CD4-positive, alpha-beta T cell treated with Interleukin-1 beta for 1 hour (primary cell): Measurements from ENCODE around the gene GFER.
A peak's percentile ranks its signal among the peaks of the same experiment; 100 is the strongest.
"Not testable (repeated sequence)": the region's sequence is repeated elsewhere in the genome, so short reads cannot be mapped to it uniquely, and the experiment has no call there.

ENCODE experiments used
- DNase-seq, 2 donors: peaks; one replicate each; pipeline ENCODE4 v3.0.0-alpha.2; 2020 to 2022

GFER gene

DNA sequence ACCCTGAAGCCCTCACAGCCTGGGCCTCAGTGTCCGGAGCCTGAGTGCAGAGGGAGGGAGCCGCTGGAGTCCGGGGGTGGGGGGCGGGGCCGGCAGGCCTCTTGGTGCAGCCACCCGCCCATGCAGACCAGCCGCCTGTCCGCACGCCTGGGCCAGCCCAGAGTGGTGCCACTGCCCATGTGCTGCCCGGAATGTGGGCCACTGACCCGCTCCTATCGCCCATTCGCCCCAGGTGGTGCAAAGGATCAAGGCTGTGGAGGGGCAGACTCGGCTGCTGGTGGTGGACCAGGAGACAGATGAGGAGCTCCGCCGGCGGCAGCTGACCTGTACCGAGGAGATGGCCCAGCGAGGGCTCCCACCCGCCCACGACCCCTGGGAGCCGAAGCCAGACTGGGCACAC lies 45.4 kb downstream of the GFER start:
- DNase-seq, result no peak

DNA sequence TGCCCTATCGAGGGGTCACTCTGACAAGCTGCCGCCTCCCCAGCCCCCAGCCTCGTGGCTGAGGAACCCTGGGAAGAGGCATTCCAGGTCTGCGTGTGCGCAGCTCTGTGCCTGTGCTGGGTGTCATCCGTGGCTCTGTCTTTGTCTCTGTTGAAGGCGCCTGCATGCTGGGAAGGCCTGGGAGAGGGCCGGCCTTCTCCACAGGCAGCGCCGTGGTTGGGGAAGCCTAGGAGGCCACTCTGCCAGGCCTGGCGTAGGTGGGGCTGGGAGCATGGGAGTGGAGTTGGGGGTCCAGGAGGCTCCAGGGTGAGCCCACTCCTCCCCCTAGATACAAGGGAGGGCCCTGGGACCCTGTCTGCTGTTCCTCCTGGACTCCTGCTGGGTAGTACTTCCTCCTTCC lies 46.0 kb downstream of the GFER start:
- DNase-seq, result no peak

DNA sequence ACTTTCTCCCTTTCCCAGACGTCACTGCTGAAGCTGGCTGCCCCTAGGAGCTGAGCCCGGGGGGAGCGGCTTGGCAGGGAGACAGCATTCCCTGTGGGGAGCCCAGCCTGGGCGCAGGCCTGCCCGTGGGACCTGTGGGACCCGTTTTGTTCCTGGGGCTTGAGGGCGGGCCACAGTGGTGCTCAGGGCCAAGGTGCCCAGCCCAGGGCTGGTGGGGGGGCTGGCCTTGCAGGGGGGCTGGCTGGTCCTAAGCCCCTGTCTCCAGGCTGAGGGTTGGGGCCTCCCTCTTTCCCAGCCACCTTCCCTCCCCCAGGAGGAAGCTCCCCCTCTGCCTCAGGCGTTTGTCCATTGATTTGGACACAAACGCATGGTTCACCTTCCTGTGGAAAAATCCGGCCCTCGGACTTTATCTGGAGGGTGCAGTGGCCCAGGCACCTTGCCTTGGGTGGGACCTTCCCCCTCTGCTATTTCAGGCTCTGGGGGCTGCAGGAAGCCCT lies 47.1 kb downstream of the GFER start:
- DNase-seq, result no peak

DNA sequence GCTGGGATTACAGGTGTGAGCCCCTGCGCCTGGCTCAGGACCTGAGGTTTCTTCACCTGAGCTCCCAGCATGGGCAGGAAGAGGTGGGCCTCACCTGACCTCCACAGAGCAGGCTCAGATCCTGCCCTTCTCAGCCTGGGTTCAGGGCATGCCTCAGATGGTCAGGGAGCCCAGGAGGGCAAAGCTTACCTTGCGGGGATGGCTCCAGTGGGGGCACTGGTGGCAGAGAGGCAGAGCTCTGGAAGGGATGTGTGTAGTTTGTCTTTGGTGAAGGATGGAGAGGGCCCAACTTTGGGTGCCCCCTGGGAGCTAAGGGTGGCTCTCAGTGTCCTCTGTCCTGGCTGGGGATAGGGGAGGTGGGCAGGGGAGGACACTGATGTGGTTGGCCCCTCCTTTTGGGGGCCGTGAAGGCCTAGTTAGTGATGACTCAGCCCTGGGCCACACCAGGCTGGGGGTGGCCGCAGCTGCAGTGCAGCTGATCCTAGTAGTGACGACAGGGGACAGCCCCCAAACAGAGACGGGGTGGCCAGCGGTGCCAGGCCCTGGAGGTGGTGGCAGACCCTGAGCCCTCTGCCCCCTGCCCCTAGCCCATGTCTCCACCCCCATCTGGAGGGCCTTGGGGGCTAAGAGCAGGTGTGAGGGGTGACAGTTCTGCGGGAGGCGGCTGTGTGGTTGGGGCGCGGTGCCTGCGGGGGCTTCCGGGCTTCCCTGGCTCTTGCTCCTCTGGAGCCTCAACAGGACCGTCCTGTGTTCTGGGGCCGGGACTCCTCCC lies 48.5 kb downstream of the GFER start:
- no peak for DNase-seq

DNA sequence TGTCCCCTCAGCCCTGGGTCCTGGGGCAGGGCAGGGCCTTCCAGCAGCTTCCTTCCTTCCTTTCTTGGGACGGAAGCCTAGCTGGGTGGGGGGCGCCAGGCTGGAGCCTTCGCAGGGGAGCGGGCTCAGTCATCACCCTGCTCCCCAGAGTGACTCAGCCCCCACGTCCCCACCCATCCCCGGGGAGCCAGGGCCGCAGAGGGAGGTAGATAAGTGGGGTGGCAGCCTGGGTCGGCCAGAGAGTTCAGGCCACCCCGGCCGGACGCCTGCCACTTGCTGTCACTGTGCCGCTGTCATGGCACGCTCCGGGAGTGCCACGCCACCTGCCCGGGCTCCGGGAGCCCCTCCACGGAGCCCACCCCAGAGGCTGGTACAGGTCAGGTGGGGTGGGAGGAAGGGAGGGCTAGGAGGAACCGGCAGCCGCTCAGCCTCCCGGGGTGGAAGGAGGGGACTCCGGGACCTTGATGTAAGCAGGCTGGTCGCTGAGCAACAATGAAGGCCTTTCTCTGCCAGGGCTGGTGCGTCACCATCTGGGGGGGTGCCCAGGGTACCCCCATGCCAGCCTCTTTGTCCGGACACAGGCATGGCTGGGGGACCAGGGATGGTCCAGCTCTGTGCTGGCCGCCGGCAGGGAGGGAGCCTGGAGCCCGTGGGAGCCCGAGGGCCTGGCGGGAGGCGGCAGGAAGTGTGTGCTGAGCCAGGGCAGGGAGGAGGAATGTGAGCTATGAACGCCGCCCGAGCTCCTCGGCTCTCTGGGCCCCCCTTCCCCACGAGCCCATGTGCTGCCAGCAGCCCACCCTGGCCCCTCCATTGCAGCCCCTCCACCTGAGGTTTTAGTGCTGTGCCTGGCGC lies 49.3 kb downstream of the GFER start:
- DNase-seq, result peak in 1 of 2 donors; percentile 34

DNA sequence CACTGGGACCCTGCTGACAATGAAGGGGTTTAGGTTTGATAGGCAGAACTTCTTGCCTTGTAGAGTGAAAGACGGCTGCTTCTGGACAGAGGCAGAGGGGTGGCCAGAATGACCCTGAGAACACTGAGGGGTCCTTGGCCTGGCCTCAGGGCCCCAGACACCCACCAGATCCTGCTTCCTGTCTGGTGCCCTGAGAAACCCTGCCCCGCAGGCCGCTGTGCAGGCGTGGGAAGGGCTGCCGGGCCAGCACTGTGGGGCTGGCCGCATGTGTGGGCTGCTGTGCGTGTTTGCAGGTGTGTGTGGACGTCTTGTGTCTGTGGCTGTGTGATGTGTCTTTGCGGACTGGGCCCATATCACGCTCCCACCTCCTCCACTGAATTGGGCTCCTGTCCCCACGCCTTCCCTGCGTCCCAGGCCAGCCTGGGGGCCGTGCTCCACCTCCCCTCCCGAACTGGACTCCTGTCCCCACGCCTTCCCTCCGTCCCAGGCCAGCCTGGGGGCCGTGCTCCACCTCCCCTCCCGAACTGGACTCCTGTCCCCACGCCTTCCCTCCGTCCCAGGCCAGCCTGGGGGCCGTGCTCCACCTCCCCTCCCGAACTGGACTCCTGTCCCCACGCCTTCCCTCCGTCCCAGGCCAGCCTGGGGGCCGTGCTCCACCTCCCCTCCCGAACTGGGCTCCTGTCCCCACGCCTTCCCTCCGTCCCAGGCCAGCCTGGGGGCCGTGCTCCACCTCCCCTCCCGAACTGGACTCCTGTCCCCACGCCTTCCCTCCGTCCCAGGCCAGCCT lies 50.1 kb downstream of the GFER start:
- DNase-seq, result not testable (repeated sequence)

DNA sequence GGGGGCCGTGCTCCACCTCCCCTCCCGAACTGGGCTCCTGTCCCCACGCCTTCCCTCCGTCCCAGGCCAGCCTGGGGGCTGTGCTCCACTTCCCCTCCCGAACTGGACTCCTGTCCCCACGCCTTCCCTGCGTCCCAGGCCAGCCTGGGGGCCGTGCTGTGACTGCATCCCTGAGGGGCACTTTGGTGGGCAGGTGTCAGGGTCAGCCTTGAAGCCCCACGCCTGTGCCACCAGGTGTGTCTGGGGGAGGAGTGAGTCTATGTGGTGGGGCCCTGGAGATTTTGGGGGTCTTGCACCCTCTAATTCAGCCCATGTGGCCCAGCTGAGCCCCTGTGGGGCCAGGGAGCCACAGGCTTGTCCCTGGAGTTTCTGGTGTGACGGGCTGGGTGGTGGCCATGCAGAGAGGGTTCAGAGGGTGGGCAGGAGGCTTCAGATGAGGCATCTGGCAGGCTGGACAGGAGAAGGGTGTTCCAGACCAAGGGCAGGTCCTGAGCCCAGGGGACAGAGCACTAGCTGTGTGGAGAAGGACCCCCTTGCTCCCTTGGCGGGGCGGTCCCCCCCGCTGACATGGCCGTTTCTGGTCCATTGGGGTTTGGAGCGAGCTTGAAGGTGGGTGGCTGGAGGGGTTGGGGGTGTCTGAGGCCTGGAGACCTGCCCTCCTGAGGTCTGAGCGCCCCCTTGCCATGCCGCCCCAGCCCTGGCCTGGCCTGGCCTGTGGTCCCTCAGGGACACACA lies 50.9 kb downstream of the GFER start:
- DNase-seq, result no peak

DNA sequence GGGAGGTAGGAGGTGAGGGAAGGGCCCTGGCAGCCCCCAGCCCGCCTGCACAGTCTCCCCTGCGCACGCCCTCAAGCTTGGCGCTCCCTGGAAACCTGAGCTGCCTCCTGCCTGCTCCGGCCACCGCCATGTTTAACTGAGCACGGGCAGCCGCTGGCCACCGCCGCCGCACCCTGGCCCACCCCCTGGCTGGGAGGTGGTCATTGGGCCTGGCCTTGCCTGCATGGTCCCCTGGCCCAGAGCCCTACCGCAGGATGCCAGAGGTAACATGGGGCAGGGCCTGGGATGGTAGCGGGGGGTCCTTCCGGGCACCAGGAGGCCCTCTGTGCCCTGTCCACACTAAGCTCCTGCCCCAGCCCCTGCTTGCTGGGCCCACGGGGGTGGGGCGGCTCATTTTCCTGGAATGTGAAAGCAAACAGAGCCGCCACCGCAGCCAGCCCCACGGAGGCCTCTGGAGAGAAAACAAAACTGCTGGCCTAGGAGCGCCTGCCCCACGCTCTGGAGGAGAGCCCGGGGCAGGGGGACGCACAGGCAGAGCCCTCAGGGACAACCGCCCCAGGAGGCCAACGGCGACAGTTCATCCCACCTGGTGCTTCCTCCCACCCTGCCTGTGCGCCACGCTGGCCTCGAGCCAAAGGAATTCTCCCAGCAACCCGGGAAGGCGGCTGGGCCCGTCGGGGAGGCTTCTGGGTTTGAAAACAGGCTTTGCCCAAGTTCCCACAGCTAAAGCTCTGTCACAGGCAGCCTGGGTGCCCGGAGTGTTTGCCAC lies 51.6 kb downstream of the GFER start:
- DNase-seq, result no peak

DNA sequence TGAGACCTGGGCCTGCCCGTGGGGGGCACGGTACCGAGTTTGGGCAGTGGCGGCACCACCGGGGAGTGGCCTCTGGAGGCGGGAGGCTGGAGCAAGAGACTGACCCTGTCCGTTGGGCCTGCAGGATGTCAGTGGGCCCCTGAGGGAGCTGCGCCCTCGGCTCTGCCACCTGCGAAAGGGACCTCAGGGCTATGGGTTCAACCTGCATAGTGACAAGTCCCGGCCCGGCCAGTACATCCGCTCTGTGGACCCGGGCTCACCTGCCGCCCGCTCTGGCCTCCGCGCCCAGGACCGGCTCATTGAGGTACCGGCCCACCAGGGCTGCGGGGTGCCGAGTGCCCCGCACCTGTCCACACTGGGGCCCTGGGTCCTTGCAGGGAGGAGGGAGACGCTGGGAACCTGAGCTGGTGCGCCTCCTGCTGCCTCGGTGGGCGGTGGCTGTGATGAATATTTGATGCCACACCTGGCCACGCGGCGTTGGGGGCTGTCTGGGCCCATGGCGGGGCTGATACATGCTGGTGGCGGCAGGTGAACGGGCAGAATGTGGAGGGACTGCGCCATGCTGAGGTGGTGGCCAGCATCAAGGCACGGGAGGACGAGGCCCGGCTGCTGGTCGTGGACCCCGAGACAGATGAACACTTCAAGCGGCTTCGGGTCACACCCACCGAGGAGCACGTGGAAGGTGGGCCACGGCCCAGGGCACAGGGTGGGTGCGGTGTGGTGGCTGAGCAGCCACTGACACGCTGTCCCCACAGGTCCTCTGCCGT lies 52.4 kb downstream of the GFER start:
- DNase-seq, result no peak

DNA sequence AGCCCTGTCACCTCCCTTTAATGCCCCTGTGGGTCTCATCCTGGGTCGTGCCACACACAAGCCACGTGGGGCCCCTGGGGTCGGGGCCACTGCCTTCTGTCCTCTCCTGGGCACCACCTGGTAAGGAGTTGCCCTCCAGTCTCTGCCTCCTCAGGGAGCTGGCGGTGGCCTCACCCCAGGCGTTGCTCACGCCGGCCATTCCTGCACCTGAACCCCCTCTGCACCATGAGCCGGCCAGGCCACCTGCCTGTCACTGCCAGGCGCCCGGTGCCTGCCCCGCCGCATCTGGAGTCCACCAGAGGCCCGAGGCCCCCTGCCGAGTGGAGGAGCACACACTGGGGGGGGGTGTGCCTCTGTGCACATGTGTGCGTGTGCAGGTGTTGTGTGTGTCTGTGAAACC lies 53.1 kb downstream of the GFER start:
- DNase-seq, result no peak
